ENCODE data around the gene HNRNPUL1. TPM values are rescaled to one million over a fixed set of nuclear protein-coding genes. Genes with fewer than 3 reads are reported as not detected.

The HNRNPUL1 gene
- total RNA-seq, 4 donors from 2014 or later = 130 to 196 (median 152) TPM

DNA sequence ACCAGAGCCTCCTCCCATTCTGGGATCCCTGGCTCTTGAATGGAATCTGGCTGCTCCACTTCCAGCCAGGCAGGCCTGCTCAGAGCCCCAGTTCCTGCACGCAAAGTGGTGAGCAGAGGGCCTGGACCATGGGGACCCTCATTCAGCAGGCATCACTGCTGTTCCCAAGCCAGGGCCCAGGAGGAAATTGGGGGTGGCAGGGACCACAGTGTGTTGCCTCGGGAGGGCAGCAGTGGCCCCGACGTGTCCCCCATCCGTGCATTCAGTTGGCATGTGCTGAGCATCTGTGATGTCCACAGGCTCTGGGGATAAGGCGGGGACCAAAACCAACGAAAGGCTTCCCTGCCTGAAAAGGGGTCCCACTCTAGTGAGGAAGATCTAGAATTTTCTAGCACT is 57.0 kb downstream of the HNRNPUL1 start:
- intact Hi-C loops (cut with DNase I; ENCODE audit: low total_unique reads) = no loop called here
- no peak overlapping the region for H3K4me3 ChIP-seq (ENCODE audit: low read depth, poor library complexity, severe bottlenecking)
- TF ChIP-seq POLR2A (IDR thresholded peaks at IDR 0.05) = no peak
- TF ChIP-seq, protein P1, sequence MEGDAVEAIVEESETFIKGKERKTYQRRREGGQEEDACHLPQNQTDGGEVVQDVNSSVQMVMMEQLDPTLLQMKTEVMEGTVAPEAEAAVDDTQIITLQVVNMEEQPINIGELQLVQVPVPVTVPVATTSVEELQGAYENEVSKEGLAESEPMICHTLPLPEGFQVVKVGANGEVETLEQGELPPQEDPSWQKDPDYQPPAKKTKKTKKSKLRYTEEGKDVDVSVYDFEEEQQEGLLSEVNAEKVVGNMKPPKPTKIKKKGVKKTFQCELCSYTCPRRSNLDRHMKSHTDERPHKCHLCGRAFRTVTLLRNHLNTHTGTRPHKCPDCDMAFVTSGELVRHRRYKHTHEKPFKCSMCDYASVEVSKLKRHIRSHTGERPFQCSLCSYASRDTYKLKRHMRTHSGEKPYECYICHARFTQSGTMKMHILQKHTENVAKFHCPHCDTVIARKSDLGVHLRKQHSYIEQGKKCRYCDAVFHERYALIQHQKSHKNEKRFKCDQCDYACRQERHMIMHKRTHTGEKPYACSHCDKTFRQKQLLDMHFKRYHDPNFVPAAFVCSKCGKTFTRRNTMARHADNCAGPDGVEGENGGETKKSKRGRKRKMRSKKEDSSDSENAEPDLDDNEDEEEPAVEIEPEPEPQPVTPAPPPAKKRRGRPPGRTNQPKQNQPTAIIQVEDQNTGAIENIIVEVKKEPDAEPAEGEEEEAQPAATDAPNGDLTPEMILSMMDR (IDR thresholded peaks at IDR 0.05) = no peak

DNA sequence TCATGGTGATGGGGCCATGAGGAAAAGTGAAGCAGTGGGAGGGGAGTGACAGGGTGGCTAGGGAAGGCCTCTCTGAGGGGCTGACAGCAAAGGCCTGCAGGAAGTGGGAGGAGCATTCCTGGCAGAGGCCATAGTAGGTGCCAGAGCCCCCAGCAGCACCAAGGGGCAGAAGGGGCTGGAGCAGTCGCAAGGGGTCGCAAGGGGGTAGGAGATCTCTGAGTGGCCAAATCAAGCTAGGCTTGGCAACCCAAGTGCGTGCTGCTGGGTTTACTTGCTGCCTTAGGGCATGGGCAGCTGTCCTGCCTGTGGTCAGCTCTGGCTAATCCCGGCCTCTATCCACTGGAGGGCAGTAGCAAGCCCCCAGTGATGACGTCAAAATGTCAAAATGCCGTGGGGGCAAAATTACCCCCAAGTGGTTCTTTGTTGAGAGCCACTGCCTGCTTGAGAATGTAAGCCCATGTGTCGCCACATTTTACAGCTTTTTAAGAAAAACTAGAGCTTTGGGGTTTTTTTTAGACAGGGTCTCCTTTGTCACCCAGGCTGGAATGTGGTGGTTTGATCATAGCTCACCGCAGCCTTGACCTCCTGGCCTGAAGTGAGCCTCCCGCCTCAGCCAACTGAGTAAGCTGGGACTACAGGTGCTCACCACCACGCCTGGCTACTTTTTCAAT is 57.6 kb downstream of the HNRNPUL1 start:
- no peak overlapping the region for H3K4me3 ChIP-seq (ENCODE audit: low read depth, poor library complexity, severe bottlenecking)
- TF ChIP-seq POLR2A (IDR thresholded peaks at IDR 0.05) = no peak
- TF ChIP-seq, protein P1 (IDR thresholded peaks at IDR 0.05) = peak in 1 of 3 donors; percentile 39
- DNase-seq (ENCODE audit: low spot score in 2 of 2) = peak in 1 of 2 donors; percentile 37
- 56 to 63% methylated on average over 10 of the region's 10 CpGs for WGBS, 2 donors
- intact Hi-C loops (cut with DNase I; ENCODE audit: low total_unique reads) = no loop called here

More for the DNA sequence above, 57.0 kb downstream of the HNRNPUL1 start:
- no peak for DNase-seq (ENCODE audit: low spot score in 2 of 2)
- WGBS, 2 donors = 57 to 65% methylated on average over 7 of the region's 7 CpGs

DNA sequence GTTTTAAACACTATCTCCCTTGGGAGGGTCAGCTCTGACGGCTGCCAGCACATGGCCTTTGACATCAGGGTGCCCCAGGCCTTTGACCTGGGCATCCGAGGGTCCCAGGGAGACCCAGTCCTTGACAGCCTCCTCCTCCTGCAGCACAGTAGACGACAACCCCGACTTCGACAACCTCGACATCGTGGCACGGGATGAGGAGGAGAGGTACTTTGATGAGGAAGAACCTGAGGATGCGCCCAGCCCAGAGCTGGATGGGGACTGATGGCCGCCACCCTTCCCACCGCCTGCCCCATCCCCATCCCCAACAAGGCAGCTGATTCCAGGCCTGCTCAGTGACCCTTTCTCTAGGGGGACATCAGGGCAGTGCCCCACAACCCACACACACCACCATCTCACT is 58.3 kb downstream of the HNRNPUL1 start:
- DNase-seq (ENCODE audit: low spot score in 2 of 2) = no peak
- WGBS, 2 donors = 87 to 92% methylated on average over 8 to 11 of the region's 11 CpGs
- no peak for TF ChIP-seq POLR2A (IDR thresholded peaks at IDR 0.05)
- TF ChIP-seq, protein P1 (IDR thresholded peaks at IDR 0.05) = no peak
- intact Hi-C loops (cut with DNase I; ENCODE audit: low total_unique reads) = no loop called here
- H3K4me3 ChIP-seq (ENCODE audit: low read depth, poor library complexity, severe bottlenecking) = no peak overlapping the region

DNA sequence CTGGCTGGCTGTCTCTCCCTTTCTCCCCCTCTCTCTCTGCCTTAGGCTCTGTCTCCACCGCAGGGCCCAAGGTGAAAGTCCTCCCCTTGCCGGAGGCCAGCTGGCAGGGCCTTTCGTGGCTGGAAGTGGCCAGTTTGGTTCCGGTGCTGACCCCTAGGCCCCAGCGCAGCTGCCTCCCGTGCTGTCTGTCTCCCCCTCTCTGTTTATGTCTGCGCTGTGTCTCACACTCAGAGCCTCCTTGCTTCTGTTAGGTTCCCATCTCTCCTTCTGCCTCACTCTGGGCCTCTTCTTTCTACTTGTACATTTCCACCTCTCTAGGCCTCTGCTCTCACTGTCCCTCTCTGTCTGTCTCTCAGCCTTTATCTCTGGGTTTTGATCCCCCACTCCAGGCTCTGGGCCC is 58.9 kb downstream of the HNRNPUL1 start:
- TF ChIP-seq POLR2A (IDR thresholded peaks at IDR 0.05) = no peak
- TF ChIP-seq, protein P1 (IDR thresholded peaks at IDR 0.05) = no peak
- intact Hi-C loops (cut with DNase I; ENCODE audit: low total_unique reads) = no loop called here
- H3K4me3 ChIP-seq (ENCODE audit: low read depth, poor library complexity, severe bottlenecking) = no peak overlapping the region
- no peak for DNase-seq (ENCODE audit: low spot score in 2 of 2)
- WGBS, 2 donors = 37 to 54% methylated on average over 7 of the region's 7 CpGs

DNA sequence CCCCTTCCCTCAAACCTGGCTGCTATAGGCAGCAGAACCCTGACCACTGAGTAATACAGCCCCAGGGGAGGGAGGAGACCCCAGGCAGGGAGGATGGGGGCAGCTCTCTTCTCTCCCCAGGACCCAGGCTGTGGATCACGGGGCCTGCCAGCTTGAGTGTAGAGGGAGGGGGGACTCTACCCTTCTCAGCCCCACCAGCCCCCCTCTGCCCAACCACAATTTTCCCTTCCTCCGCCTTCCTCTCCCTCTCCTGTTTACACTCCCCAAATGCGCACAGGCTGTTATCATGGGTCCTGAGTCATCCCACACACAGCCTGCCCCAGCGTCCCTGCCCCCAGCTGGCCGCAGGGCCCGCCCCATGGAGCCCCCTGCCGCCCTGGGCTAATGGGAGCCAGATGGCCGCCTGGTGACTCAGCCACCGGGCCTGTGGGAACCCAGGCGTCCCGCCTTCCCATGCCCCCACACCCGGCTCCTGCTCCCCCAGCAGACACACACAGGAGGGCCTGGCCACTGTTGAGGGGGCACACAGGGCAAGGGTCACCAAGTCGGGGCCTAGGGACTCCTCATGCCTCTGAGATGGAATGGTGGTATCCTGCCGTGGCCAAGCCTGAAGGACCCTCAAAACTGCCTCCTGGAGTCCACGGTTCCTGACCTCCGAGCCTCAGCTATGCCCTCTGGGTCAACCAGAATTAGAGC is 59.4 kb downstream of the HNRNPUL1 start:
- H3K4me3 ChIP-seq (ENCODE audit: low read depth, poor library complexity, severe bottlenecking) = no peak overlapping the region
- intact Hi-C loops (cut with DNase I; ENCODE audit: low total_unique reads) = no loop called here
- TF ChIP-seq, protein P1 (IDR thresholded peaks at IDR 0.05) = no peak
- TF ChIP-seq POLR2A (IDR thresholded peaks at IDR 0.05) = no peak
- peak; percentile 75 to 95 for DNase-seq (ENCODE audit: low spot score in 2 of 2)
- 42 to 45% methylated on average over 9 to 16 of the region's 16 CpGs for WGBS, 2 donors
